VCaP (cell line): ENCODE results near the gene L3MBTL4.

Source experiments
- H3K27ac ChIP-seq: fragments of 450-650 bp; 2 replicates; pipeline ENCODE4 v1.5.1; 2017
- TF ChIP-seq, protein P1 (sequence below): fragments of 450-650 bp; conservative IDR thresholded peaks from 2 replicates; pipeline ENCODE4 v1.5.1; 2017; ENCODE audit warnings: mild to moderate bottlenecking, moderate library complexity

The L3MBTL4 gene

DNA sequence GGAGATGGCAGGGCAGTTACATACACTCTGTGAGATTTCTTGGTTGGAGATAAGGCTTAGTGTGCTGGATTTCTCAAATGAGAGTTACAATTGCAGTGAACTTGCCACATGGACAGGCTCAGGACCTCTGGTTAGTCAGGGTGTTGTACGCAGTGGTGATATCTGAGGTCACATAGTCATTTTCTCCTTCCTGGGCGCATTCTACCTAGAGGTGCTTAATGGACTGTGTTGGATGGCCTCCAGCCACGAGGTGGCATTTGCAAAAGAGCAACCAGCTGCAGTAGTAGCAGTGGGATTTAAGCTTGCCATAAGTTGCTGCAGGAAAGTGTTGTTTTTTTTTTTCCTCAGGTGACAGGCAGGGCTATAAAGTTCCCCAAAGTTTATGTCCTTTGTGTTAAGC, 345.6 kb downstream of the L3MBTL4 start:
- TF ChIP-seq, protein P1, sequence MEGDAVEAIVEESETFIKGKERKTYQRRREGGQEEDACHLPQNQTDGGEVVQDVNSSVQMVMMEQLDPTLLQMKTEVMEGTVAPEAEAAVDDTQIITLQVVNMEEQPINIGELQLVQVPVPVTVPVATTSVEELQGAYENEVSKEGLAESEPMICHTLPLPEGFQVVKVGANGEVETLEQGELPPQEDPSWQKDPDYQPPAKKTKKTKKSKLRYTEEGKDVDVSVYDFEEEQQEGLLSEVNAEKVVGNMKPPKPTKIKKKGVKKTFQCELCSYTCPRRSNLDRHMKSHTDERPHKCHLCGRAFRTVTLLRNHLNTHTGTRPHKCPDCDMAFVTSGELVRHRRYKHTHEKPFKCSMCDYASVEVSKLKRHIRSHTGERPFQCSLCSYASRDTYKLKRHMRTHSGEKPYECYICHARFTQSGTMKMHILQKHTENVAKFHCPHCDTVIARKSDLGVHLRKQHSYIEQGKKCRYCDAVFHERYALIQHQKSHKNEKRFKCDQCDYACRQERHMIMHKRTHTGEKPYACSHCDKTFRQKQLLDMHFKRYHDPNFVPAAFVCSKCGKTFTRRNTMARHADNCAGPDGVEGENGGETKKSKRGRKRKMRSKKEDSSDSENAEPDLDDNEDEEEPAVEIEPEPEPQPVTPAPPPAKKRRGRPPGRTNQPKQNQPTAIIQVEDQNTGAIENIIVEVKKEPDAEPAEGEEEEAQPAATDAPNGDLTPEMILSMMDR, result no peak
- H3K27ac ChIP-seq, result no peak overlapping the region

DNA sequence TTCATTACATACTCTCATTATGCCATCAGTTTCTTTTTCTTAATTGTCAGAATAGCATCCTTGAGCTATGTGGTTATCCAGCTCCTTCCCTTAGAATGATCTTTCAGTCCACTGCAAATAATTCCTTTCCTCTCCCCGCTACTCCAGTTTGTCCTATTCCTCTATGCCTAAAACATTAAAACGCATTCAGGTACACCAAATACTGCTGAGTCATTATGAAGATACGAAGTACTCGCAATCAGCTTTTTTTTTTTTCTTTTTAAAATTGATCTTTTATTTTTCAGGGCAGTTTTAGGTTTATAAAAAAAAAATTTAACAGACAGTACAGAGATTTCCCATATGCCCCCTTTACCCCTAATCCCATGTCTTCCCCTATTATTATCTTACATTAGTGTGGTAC, 354.6 kb downstream of the L3MBTL4 start:
- TF ChIP-seq, protein P1, result no peak
- H3K27ac ChIP-seq, result no peak overlapping the region

DNA sequence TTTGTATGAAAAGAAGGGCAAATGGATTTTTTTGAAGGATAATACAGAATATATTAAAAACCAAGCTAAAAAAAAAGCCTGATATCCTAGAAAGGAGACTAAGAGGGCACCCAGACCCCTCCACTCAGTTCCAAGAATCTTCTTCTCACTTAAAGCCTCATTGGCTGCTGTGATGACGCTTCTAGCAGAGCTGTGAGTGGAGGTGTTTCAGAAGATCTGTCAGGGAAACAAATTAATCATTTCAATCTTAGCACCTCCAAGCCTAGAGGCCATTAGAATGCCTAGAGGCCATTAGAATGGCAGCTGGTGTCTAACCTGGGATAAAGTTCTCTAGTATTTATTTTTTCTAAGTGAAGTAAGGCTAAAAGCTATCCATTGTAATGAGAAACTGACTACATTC, 355.2 kb downstream of the L3MBTL4 start:
- TF ChIP-seq, protein P1, result no peak
- no peak overlapping the region for H3K27ac ChIP-seq

DNA sequence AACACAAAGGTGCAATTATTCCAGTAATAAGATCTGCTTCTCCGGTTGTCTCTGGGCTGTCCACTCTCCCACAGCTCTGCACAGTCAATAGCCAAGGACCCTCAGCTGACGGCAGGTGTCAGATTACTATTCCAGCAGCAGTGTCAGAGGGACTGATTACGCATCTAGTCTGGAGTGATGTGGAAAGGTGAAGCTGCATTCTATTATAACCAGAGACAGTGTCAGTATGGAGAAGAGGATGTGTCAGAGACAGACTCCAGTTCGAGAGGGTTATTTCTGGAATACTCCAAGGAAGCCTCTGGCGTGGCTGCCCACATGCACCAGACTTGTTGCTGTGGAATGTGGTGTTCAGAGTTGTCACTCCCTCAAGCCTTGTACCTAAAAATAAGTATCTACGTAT, 355.8 kb downstream of the L3MBTL4 start:
- TF ChIP-seq, protein P1, result no peak
- no peak overlapping the region for H3K27ac ChIP-seq

DNA sequence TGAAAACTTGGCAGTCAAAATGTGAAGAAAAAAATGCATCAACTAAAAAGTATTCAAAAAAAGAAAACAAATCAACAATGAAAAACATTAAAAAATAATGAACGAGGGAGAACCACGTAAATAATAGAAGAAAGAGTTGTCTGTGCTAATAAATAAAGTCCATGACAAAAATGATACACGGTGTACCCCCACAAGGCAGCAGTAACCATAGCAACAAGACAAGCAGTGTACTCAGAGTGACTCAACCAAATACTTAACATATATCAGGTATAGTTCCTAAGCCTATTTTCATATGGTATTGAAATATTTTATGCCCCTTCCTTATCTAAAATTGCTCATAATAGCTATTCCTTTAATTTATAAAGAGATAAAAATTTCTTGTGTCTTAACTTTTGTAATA, 357.1 kb downstream of the L3MBTL4 start:
- TF ChIP-seq, protein P1, result no peak
- no peak overlapping the region for H3K27ac ChIP-seq

DNA sequence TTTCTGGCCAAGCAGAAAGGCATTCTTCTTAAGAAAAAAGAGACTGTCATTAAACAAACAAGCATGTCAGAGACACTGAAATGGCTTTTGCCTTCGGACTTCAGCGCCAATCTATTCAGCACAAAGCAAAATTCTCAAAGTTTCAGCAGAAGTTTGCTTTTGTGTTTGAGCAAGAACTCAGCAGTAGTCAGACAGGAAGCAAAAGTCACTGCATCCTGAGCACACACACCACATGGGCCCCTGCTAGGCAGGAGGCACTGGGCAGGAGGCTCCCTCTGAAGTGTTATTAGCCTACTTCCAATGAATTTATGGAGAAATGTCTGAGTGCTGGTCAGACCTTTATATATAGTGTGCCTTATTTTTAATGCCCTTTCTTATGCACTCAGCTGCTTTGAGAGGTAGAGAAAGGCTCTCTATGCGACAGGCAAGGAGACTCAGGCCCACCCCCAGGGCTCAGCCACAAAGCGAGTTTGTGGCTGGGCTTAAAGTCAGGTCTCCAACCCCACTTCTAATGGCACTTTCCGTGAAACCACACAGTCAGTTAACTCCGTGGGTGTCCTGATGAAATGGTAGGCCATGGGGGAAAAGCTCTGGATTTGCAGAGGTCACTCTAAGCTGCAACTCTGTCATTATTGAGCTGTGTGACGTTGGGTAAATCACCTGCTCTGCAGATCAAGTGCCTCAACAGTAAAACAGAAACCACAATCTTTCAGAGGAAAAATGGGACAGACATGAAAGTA, 358.4 kb downstream of the L3MBTL4 start:
- TF ChIP-seq, protein P1, result no peak
- no peak overlapping the region for H3K27ac ChIP-seq

DNA sequence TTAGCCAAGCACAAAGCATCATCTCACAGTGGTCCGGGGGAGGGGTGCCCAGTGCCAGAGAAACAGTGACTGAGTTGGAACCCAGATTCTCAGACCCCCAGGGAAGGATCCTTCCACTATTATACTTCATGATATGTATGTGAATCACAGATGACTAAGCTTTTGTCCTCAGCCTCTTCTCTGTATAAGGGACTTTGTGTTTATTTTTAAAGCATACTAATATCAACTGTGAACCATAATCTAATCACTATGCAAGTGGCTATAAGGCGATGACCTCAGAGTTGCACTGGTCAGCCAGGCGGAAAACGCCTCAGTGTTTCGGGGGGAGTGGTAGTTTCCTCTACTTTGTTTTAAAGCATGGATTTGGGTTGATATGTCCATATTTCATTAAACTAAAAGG, 359.0 kb downstream of the L3MBTL4 start:
- H3K27ac ChIP-seq, result no peak overlapping the region

More for the DNA sequence above, 359.0 kb downstream of the L3MBTL4 start:
- TF ChIP-seq, protein P1, result no peak
